Mesothelial cell of epicardium (in vitro differentiated cells): Measurements from ENCODE around the gene IFI44. TPM values are rescaled to one million over a fixed set of nuclear protein-coding genes. Genes with fewer than 3 reads are reported as not detected.

Experiments
- DNase-seq, 2 experiments: peaks; one replicate each; pipeline ENCODE4 v3.0.0; 2021; ENCODE audit warnings: low spot score in 2 of 2; ENCODE audit not compliant: unreplicated experiment in 2 of 2
- H3K27ac Mint-ChIP-seq: 2 replicates; pipeline ENCODE4 v1.8.0; 2021; ENCODE audit warnings: mixed read lengths
- H3K27me3 Mint-ChIP-seq: 2 replicates; pipeline ENCODE4 v1.8.0; 2021; ENCODE audit warnings: low read depth, mixed read lengths
- H3K36me3 Mint-ChIP-seq: 2 replicates; pipeline ENCODE4 v1.8.0; 2021; ENCODE audit warnings: mixed read lengths
- H3K4me1 Mint-ChIP-seq: 2 replicates; pipeline ENCODE4 v1.8.0; 2021; ENCODE audit warnings: mixed read lengths
- H3K4me3 Mint-ChIP-seq: 2 replicates; pipeline ENCODE4 v1.8.0; 2021; ENCODE audit warnings: mild to moderate bottlenecking, moderate library complexity, mixed read lengths
- H3K9me3 Mint-ChIP-seq: 2 replicates; pipeline ENCODE4 v1.8.0; 2021; ENCODE audit warnings: mixed read lengths
- total RNA-seq: library from RNA; stranded (reverse); gene quantifications from 3 replicates; pipeline ENCODE4 v1.2.1, GENCODE V29; 2021
- TF ChIP-seq, protein P1 (sequence below): fragments of 200-600 bp; sonication (generic); IDR thresholded peaks from one replicate; pipeline ENCODE4 v1.5.0; 2021; ENCODE audit warnings: antibody characterized with exemption; ENCODE audit not compliant: unreplicated experiment

Gene IFI44
- total RNA-seq, 1 donor from 2014 or later = 94.3 TPM

DNA sequence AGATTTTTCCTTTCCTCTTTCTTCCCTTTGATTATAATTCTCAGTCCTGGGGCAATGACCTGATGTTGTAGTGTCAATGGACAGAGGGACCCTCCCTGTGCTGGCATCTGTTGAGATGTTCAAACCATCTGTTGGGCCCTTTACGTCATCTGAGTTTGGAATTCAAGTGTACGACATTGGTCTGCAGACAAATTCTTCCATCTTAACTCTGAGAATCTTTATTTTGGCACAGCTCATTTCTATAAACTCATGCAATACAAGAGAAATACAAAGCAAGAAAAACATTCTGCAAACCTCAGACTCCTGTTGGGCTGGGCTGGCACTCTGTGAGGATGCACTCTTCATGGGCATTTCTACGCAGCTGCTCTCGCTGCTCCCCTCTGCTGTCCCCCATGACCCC is 54.2 kb downstream of the IFI44 start:
- H3K4me1 Mint-ChIP-seq = no peaks in the 10 kb centered on the region
- TF ChIP-seq, protein P1, sequence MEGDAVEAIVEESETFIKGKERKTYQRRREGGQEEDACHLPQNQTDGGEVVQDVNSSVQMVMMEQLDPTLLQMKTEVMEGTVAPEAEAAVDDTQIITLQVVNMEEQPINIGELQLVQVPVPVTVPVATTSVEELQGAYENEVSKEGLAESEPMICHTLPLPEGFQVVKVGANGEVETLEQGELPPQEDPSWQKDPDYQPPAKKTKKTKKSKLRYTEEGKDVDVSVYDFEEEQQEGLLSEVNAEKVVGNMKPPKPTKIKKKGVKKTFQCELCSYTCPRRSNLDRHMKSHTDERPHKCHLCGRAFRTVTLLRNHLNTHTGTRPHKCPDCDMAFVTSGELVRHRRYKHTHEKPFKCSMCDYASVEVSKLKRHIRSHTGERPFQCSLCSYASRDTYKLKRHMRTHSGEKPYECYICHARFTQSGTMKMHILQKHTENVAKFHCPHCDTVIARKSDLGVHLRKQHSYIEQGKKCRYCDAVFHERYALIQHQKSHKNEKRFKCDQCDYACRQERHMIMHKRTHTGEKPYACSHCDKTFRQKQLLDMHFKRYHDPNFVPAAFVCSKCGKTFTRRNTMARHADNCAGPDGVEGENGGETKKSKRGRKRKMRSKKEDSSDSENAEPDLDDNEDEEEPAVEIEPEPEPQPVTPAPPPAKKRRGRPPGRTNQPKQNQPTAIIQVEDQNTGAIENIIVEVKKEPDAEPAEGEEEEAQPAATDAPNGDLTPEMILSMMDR = no peak
- no peak for DNase-seq
- H3K27me3 Mint-ChIP-seq = peaks cover 14% of the 10 kb centered on the region
- no peak overlapping the region for H3K4me3 Mint-ChIP-seq
- H3K9me3 Mint-ChIP-seq = peaks cover 18% of the 10 kb centered on the region
- no peak overlapping the region for H3K27ac Mint-ChIP-seq
- no peaks in the 10 kb centered on the region for H3K36me3 Mint-ChIP-seq

DNA sequence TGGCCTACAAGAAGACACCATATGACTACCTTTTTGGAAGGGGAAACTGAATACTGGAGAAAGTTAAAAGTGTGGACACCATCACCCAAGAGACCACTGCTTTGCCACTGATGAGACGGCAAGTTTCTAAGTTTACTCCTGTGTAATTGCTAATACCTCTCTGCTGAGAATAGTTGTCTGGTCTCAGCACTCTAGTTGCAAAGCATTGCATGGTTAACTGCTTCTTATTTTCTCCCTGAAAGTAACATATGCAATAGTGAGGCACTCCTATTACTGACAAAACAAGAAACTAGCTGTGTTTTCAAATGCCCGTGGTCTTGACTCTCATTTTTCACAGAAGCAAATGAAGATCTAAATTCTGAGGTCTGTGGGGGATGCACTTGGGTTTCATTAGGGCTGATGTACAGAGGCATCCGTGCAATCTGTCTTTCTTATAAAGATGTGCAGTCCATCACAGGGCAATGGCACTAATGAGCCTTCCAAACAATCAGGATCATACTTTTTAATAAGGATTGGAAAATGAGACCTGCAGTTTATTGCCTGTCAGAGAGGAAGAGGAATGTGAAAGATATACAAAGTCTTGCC is 62.9 kb downstream of the IFI44 start:
- Mint-ChIP-seq H3K27ac (no peak overlapping the region), H3K9me3 (no peaks in the 10 kb centered on the region), H3K36me3 (no peaks in the 10 kb centered on the region), H3K4me1 (peaks cover 45% of the 10 kb centered on the region), H3K4me3 (no peak overlapping the region), H3K27me3 (no peaks in the 10 kb centered on the region)
- no peak for DNase-seq
- TF ChIP-seq, protein P1 = no peak

DNA sequence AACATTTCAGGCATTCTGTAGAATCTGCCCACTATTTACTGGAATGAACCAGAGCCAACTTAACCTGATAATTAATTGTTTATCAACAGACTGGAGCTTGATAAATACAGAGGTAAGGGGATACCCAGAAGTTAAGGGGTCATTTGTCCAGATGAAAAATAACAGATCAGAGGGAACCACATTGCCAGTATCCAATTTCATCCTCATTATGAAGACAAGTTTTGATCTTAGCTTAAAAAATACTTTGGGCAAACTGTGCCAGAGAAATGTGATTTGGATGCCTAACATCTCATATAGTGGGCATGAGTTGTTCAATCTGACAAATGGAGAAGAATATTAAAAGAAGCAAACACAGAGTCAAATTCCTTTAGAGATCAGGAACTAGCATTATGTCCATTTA is 63.7 kb downstream of the IFI44 start:
- no peak overlapping the region for H3K4me3 Mint-ChIP-seq
- TF ChIP-seq, protein P1 = no peak
- no peak overlapping the region for H3K27ac Mint-ChIP-seq
- H3K4me1 Mint-ChIP-seq = peaks cover 48% of the 10 kb centered on the region
- no peaks in the 10 kb centered on the region for H3K36me3 Mint-ChIP-seq
- no peak for DNase-seq
- H3K27me3 Mint-ChIP-seq = no peaks in the 10 kb centered on the region
- no peaks in the 10 kb centered on the region for H3K9me3 Mint-ChIP-seq

Other genes with a start within 250 kb of the IFI44 start
- gene PTGFR, start 158.9 kb upstream of the IFI44 start, total RNA-seq = 0.27 to 0.43 TPM (median 0.38 TPM) in 3 replicates
- 86.8 to 105 TPM (median 88.6 TPM) in 3 replicates for gene IFI44L, start 29.4 kb upstream of the IFI44 start, total RNA-seq